ENCODE results near the gene TBX2. TPM values are rescaled to one million over a fixed set of nuclear protein-coding genes. Genes with fewer than 3 reads are reported as not detected.
A peak's percentile ranks its signal among the peaks of the same experiment; 100 is the strongest.

TBX2 gene
- total RNA-seq, 2 donors from 2014 or later: 0.07 TPM; not detected in 1

DNA sequence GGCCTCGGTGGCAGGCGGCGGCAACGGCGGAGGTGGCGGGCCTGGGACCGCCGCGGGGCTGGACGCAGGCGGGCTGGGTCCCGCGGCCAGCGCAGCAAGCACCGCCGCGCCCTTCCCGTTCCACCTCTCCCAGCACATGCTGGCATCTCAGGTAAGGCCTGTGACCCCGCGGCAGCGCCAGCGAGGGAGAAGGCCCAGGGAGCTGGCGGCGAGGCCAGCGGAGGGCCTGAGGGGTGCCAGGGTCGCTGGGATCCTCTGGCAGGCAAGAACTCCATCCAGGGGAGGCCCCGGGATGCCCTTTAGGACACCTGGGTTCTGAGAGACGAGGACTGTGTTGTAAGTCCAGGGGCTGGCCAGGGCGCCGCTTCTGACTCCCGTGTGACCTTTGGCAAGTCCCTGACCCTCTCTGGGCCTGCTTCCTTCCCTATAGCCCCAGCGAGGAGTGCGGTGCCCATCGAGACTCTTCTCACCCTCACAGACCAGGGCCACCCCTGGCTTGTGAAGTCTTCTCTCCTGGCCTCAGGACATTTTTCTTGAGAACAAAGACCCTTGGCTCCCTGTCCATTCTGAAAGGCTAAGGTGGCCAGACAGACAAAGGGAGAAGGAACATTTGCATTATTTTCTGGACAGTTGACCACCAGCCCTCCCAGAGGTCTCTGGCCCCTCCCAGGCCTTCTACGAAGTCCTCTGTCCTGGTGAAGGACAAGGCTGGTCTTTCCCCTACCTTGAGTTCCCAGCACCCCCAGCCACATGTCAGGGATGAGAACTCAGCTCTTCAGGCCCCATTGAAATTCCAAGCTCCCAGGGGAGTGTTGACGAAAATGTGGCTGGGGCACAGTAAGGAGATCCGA, 6.3 kb downstream of the TBX2 start:
- no peak overlapping the region for H3K4me3 Mint-ChIP-seq
- no peak overlapping the region for H3K4me3 ChIP-seq (ENCODE audit: low read length)
- H3K27me3 Mint-ChIP-seq (ENCODE audit: insufficient read depth): peaks cover 98% of the 10 kb centered on the region
- no peaks in the 10 kb centered on the region for H3K9me3 ChIP-seq (ENCODE audit: control insufficient read depth, low read length)
- peaks cover 100% of the 10 kb centered on the region for H3K27me3 ChIP-seq (ENCODE audit: control insufficient read depth, insufficient read depth, low read length, poor library complexity, severe bottlenecking)
- H3K27ac ChIP-seq (ENCODE audit: low read depth, low read length): no peak overlapping the region
- no peak overlapping the region for H3K27ac Mint-ChIP-seq
- peaks cover 8% of the 10 kb centered on the region for H3K4me1 Mint-ChIP-seq
- H3K36me3 ChIP-seq (ENCODE audit: control insufficient read depth, insufficient read depth, low read length): no peaks in the 10 kb centered on the region
- DNase-seq: peak; percentile 61
- no peaks in the 10 kb centered on the region for H3K4me1 ChIP-seq (ENCODE audit: control insufficient read depth, insufficient read depth, low read length)
- TF ChIP-seq CTCF (conservative IDR thresholded peaks at IDR 0.05): no peak
- H3K36me3 Mint-ChIP-seq (ENCODE audit: low read depth): no peaks in the 10 kb centered on the region
- H3K9ac ChIP-seq (ENCODE audit: extremely low read depth, low read length, poor library complexity, severe bottlenecking): no peak overlapping the region
- no peaks in the 10 kb centered on the region for H3K9me3 Mint-ChIP-seq
- WGBS, 2 experiments (ENCODE audit: insufficient coverage in 1 of 2, insufficient read length in 1 of 2): 19 to 28% methylated on average over 3 to 37 of the region's 37 CpGs

GRCh38 chr17:61406537-61406845, 6.8 kb downstream of the TBX2 start:
- H3K27ac Mint-ChIP-seq: no peak overlapping the region
- WGBS, 2 experiments (ENCODE audit: insufficient coverage in 1 of 2, insufficient read length in 1 of 2): 38 to 44% methylated on average over 1 of the region's 1 CpG
- no peak overlapping the region for H3K27ac ChIP-seq (ENCODE audit: low read depth, low read length)
- H3K9me3 Mint-ChIP-seq: no peaks in the 10 kb centered on the region
- no peak overlapping the region for H3K9ac ChIP-seq (ENCODE audit: extremely low read depth, low read length, poor library complexity, severe bottlenecking)
- H3K4me1 Mint-ChIP-seq: peaks cover 8% of the 10 kb centered on the region
- H3K36me3 ChIP-seq (ENCODE audit: control insufficient read depth, insufficient read depth, low read length): no peaks in the 10 kb centered on the region
- H3K9me3 ChIP-seq (ENCODE audit: control insufficient read depth, low read length): no peaks in the 10 kb centered on the region
- no peak for TF ChIP-seq CTCF (conservative IDR thresholded peaks at IDR 0.05)
- no peak overlapping the region for H3K4me3 Mint-ChIP-seq
- H3K27me3 Mint-ChIP-seq (ENCODE audit: insufficient read depth): peaks cover 97% of the 10 kb centered on the region
- no peak overlapping the region for H3K4me3 ChIP-seq (ENCODE audit: low read length)
- no peaks in the 10 kb centered on the region for H3K4me1 ChIP-seq (ENCODE audit: control insufficient read depth, insufficient read depth, low read length)
- DNase-seq: no peak
- peaks cover 100% of the 10 kb centered on the region for H3K27me3 ChIP-seq (ENCODE audit: control insufficient read depth, insufficient read depth, low read length, poor library complexity, severe bottlenecking)
- no peaks in the 10 kb centered on the region for H3K36me3 Mint-ChIP-seq (ENCODE audit: low read depth)

GRCh38 chr17:61406971-61407911, 7.6 kb downstream of the TBX2 start:
- DNase-seq: peak; percentile 55
- TF ChIP-seq CTCF (conservative IDR thresholded peaks at IDR 0.05): no peak
- Histone ChIP-seq H3K36me3 (ENCODE audit: control insufficient read depth, insufficient read depth, low read length) (no peaks in the 10 kb centered on the region), H3K9ac (ENCODE audit: extremely low read depth, low read length, poor library complexity, severe bottlenecking) (no peak overlapping the region), H3K9me3 (ENCODE audit: control insufficient read depth, low read length) (no peaks in the 10 kb centered on the region), H3K27me3 (ENCODE audit: control insufficient read depth, insufficient read depth, low read length, poor library complexity, severe bottlenecking) (peaks cover 100% of the 10 kb centered on the region), H3K4me3 (ENCODE audit: low read length) (no peak overlapping the region), H3K27ac (ENCODE audit: low read depth, low read length) (no peak overlapping the region), H3K4me1 (ENCODE audit: control insufficient read depth, insufficient read depth, low read length) (no peaks in the 10 kb centered on the region)
- no peak overlapping the region for H3K27ac Mint-ChIP-seq
- 40 to 41% methylated on average over 7 to 8 of the region's 8 CpGs for WGBS, 2 experiments (ENCODE audit: insufficient coverage in 1 of 2, insufficient read length in 1 of 2)
- no peaks in the 10 kb centered on the region for H3K9me3 Mint-ChIP-seq
- no peak overlapping the region for H3K4me3 Mint-ChIP-seq
- no peaks in the 10 kb centered on the region for H3K36me3 Mint-ChIP-seq (ENCODE audit: low read depth)
- peaks cover 8% of the 10 kb centered on the region for H3K4me1 Mint-ChIP-seq
- peaks cover 92% of the 10 kb centered on the region for H3K27me3 Mint-ChIP-seq (ENCODE audit: insufficient read depth)
